Measurements from ENCODE around the gene STPG4.

- TF ChIP-seq CTCF (IDR thresholded peaks at IDR 0.05) (no peak), POLR2A (IDR thresholded peaks at IDR 0.05) (no peak), EP300 (IDR thresholded peaks at IDR 0.05) (no peak)
Measured at GRCh38 chr2:47070155-47070919, 84.8 kb downstream of the STPG4 start.

Measured in sigmoid colon (tissue), 4 donors.